Motor neuron (in vitro differentiated cells): ENCODE data around the gene QRFP. TPM values are rescaled to one million over a fixed set of nuclear protein-coding genes. Genes with fewer than 3 reads are reported as not detected.

Source experiments
- ATAC-seq, 8 experiments: fragments of 200-7000 bp; cut with Tn5 transposase; replicated peaks in 6 of 8; 2 replicates each; pipeline ENCODE4 v1.8.0; 2021; ENCODE audit warnings: mild to moderate bottlenecking in 8 of 8, moderate library complexity in 8 of 8
- H3K27ac ChIP-seq, 2 donors: fragments of 250-450 bp; sonication (Bioruptor Pico); 2 replicates each; pipeline ENCODE4 v1.9.0; 2021; ENCODE audit warnings: antibody characterized with exemption in 2 of 2, mild to moderate bottlenecking in 2 of 2, moderate library complexity in 1 of 2
- H3K4me1 ChIP-seq, 2 donors: fragments of 250-450 bp; sonication (Bioruptor Pico); replicated peaks in 1 of 2; 2 replicates each; pipeline ENCODE4 v1.6.1; 2021; ENCODE audit warnings: antibody characterized with exemption in 2 of 2, mild to moderate bottlenecking in 2 of 2, moderate library complexity in 1 of 2
- H3K4me3 ChIP-seq, 5 donors: fragments of 250-450 bp; sonication (Bioruptor Pico); 2 replicates each; pipeline ENCODE4 v1.9.0; 2021; ENCODE audit warnings: antibody characterized with exemption in 5 of 5, mild to moderate bottlenecking in 5 of 5, moderate library complexity in 4 of 5
- WGBS, 10 experiments: fragments of 450-650 bp; shearing (Covaris generic); methylation state at CpG; one replicate each; pipeline ENCODE4 v1.0.0; 2022; 5-methylcytosine and 5-hydroxymethylcytosine counted together
- in situ Hi-C, 9 experiments: fragments of 400-800 bp; cut with MboI; loops; one replicate each; pipeline ENCODE4 v1.15.0; 2021; ENCODE audit warnings: low sequenced_read_pairs in 9 of 9, low pct_unique_long_range_greater_than_20kb in 2 of 9; ENCODE audit not compliant: unreplicated experiment in 9 of 9
- total RNA-seq, 8 experiments: library from RNA; unstranded; fragments of 300-600 nt; gene quantifications; 2 replicates each; pipeline versions ENCODE4 v1.2.3 to v1.2.4, GENCODE V29; 2022

The QRFP gene
- total RNA-seq, 8 experiments from 2014 or later: 0.33 to 3.0 (median 0.66) TPM

GRCh38 chr9:130903194-130904069, 6.8 kb upstream of the QRFP start:
- WGBS, 10 experiments: 40 to 91% (median 80%) methylated on average over 1 to 4 of the region's 25 CpGs; no CpG with 5 or more reads in 7 of the 10 experiments
- Histone ChIP-seq H3K4me3 (no peak overlapping the region), H3K27ac (peak overlapping the region in 1 of 2 donors; percentile 57), H3K4me1 (peaks cover 13 to 17% of the 10 kb centered on the region in 2 donors)
- ATAC-seq: no peak
- in situ Hi-C loops: no loop called here

- WGBS, 10 experiments: 26 to 90% (median 84%) methylated on average over 2 to 7 of the region's 27 CpGs; no CpG with 5 or more reads in 6 of the 10 experiments
- Histone ChIP-seq H3K4me3 (no peak overlapping the region), H3K27ac (peak overlapping the region; percentile 58 to 73), H3K4me1 (peaks cover 13 to 17% of the 10 kb centered on the region in 2 donors)
- in situ Hi-C loops: no loop called here
- ATAC-seq: peak in 5 of 8 experiments; percentile 5 to 36 (median 25)
Observed at GRCh38 chr9:130902204-130903185, 5.9 kb upstream of the QRFP start.

GRCh38 chr9:130901498-130902203, 5.0 kb upstream of the QRFP start:
- WGBS, 10 experiments: 100% methylated on average over 1 of the region's 17 CpGs; no CpG with 5 or more reads in 9 of the 10 experiments
- in situ Hi-C loops: no loop called here
- peak in 1 of 8 experiments; percentile 6 for ATAC-seq
- H3K4me1 ChIP-seq: peaks cover 13 to 15% of the 10 kb centered on the region in 2 donors
- H3K27ac ChIP-seq: peak overlapping the region; percentile 38 to 73
- no peak overlapping the region for H3K4me3 ChIP-seq

DNA sequence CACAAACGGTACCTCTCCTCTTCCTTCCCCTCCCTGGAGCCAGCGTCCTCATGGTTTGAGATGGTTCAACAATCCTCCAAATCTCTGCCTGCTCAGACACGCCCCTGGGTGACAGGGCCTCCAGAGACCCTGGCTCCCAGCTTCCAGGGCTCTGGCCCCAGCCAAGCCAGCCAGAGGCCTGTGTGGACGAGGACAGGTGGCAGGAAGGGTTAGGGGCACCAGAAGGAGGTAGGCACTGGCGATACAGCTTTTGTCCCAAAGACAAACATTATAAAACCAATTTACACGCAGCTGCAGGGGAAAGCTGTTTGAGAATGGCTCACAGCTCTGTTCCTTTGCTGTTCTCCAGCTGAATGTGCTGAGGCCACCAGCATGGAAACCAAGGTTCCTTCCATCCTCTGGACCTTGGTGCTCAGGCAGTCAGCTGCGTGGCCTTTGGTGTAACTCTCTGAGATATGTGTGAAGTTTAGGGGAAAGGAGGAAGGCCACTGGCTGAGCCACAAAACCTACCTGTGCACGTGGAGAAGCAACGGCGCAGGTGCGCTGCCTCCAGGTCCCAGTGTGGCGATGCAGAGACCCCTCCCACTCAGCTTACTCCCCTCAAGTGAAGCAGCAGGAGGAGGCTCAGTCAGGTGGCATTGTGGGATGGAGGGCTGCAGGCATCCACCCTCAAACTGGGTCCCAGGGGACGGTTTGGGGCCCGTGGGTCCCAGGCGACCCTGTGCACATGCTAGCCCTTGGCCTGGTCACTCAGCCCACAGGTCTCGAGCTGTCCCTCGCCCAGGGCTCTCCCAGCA, 4.3 kb upstream of the QRFP start:
- no peak for ATAC-seq
- 58 to 83% (median 66%) methylated on average over 1 to 5 of the region's 17 CpGs; no CpG with 5 or more reads in 6 of the 10 experiments for WGBS, 10 experiments
- Histone ChIP-seq H3K4me1 (peaks cover 7 to 14% of the 10 kb centered on the region in 2 donors), H3K27ac (peak overlapping the region; percentile 38 to 66), H3K4me3 (no peak overlapping the region)
- in situ Hi-C loops: no loop called here

DNA sequence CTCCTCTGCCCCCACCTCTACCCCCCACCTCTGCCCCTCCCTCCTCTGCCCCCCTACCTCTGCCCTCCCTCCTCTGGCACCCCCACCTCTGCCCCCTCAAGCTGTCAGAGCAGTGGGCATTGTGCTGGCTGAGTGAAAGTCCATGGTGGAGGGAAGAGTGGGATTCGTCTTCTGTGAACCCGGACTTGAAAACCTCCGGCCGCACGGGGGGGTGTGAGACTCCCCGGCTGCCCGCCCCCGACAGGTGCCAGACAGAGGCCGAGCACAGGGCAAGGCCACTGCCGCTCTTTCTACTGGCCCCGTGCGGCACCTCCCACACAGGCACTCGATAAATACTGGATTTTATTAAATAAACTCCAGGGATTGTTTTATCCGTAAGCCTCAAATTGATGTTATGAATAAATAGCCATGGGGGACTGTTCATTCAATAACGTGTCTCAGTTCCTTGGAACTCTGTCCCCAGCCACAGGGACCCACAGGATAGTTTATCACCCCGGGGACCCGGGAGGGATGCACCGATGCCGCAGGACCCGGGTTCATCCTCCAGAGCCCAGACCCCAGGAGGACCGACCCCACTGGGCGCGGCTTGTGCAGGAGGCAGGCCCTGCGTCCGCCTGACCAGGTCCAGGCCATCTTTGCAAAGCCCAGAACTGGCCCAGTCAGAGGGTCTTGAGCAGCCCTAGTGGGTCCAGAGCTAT, 2.6 kb upstream of the QRFP start:
- no peak overlapping the region for H3K4me3 ChIP-seq
- WGBS, 10 experiments: 0 to 100% (median 67%) methylated on average over 1 to 9 of the region's 25 CpGs; no CpG with 5 or more reads in 5 of the 10 experiments
- ATAC-seq: no peak
- peak overlapping the region in 1 of 2 donors; percentile 66 for H3K27ac ChIP-seq
- in situ Hi-C loops: no loop called here
- H3K4me1 ChIP-seq: peaks cover 14 to 20% of the 10 kb centered on the region in 2 donors

GRCh38 chr9:130898552-130898852, 1.9 kb upstream of the QRFP start:
- no CpG with 5 or more reads among the region's 4 CpGs for WGBS, 10 experiments
- ATAC-seq: no peak
- H3K4me3 ChIP-seq: no peak overlapping the region

GRCh38 chr9:130897848-130898551, 1.4 kb upstream of the QRFP start:
- 18 to 100% (median 97%) methylated on average over 2 to 6 of the region's 29 CpGs; no CpG with 5 or more reads in 7 of the 10 experiments for WGBS, 10 experiments
- H3K27ac ChIP-seq: peak overlapping the region in 1 of 2 donors; percentile 64
- peaks cover 17 to 32% of the 10 kb centered on the region in 2 donors for H3K4me1 ChIP-seq
- in situ Hi-C loops: no loop called here
- peak in 1 of 8 experiments; percentile 3 for ATAC-seq
- no peak overlapping the region for H3K4me3 ChIP-seq

More at GRCh38 chr9:130898552-130898852, 1.9 kb upstream of the QRFP start:
- in situ Hi-C loops: no loop called here
- Histone ChIP-seq H3K27ac (peak overlapping the region in 1 of 2 donors; percentile 64), H3K4me1 (peaks cover 14 to 27% of the 10 kb centered on the region in 2 donors)

- Histone ChIP-seq H3K4me3 (no peak overlapping the region), H3K27ac (peak overlapping the region in 1 of 2 donors; percentile 64), H3K4me1 (peaks cover 18 to 34% of the 10 kb centered on the region in 2 donors)
- ATAC-seq: peak in 1 of 8 experiments; percentile 1
- no CpG with 5 or more reads among the region's 16 CpGs for WGBS, 10 experiments
- in situ Hi-C loops: no loop called here
Observed at GRCh38 chr9:130897105-130897751, 616 bp upstream of the QRFP start.

DNA sequence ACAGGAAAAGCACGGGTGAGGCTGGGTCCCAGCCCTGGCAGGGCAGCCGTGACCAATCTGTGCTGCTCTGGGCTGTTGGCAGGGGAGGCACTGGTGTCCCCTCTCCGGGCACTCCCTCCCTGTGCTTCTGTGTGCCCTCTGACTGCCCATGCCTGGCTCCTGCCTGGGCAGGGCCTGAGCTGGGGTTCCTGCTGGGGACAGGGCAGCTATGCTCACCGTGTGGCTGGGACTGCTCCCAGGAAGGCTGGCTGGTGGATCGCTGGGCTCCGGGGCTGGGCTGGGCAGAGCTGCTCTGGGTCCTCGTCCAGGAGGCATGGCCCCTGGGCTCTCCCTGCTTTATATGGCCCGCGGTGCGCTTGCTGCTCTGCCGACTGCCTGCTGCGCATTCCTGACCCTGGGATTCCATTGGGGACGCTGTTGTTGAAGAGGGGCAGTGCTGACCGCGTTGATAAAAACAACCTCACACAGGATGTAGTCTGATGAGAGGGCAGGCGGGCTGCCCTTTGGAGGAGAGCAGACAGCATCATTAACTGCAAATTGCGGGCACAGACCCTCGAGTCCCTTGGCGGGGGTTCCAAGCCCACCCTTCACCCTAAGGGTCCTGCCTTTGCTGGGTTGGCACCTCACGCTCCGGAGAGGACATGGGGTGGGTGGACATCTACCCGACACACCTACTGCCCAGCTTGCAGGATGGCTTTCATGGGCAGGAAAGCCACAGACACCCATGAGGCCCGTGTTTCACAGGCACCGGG, 955 bp downstream of the QRFP start:
- Histone ChIP-seq H3K27ac (peak overlapping the region in 1 of 2 donors; percentile 64), H3K4me1 (peaks cover 27 to 48% of the 10 kb centered on the region in 2 donors), H3K4me3 (no peak overlapping the region)
- in situ Hi-C loops: no loop called here
- WGBS, 10 experiments: 75 to 100% (median 90%) methylated on average over 1 to 2 of the region's 24 CpGs; no CpG with 5 or more reads in 7 of the 10 experiments
- peak in 4 of 8 experiments; percentile 2 to 41 (median 11) for ATAC-seq

GRCh38 chr9:130895038-130895437, 1.6 kb downstream of the QRFP start:
- Histone ChIP-seq H3K27ac (peak overlapping the region in 1 of 2 donors; percentile 64), H3K4me1 (peaks cover 27 to 50% of the 10 kb centered on the region in 2 donors), H3K4me3 (no peak overlapping the region)
- in situ Hi-C loops: no loop called here
- no peak for ATAC-seq
- 90% methylated on average over 2 to 4 of the region's 9 CpGs; no CpG with 5 or more reads in 8 of the 10 experiments for WGBS, 10 experiments
